HG03103 (cell line): ENCODE data around the gene PLAC1.

Experiments used
- ATAC-seq: cut with Tn5 transposase; IDR thresholded peaks from one replicate; pipeline ENCODE4 v1.9.1; 2021; ENCODE audit warnings: low read depth; ENCODE audit not compliant: unreplicated experiment

Gene PLAC1

DNA sequence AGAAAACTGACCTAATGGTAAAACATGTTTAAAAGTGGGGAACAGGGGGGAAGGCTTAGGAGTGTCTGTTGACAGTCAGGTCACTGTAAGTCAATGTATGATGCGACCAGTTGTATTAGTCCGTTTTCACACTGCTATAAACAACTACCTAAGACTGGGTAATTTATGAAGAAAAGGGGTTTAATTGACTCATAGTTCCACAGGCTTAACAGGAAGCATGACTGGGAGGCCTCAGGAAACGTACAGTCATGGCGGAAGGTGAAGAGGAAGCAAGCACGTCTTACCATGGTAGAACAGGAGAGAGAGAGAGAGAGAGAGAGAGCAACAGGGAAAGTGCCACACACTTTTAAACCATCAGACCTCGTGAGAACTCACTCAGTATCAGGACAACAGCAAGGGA lies 13.0 kb upstream of the PLAC1 start:
- ATAC-seq, result no peak

DNA sequence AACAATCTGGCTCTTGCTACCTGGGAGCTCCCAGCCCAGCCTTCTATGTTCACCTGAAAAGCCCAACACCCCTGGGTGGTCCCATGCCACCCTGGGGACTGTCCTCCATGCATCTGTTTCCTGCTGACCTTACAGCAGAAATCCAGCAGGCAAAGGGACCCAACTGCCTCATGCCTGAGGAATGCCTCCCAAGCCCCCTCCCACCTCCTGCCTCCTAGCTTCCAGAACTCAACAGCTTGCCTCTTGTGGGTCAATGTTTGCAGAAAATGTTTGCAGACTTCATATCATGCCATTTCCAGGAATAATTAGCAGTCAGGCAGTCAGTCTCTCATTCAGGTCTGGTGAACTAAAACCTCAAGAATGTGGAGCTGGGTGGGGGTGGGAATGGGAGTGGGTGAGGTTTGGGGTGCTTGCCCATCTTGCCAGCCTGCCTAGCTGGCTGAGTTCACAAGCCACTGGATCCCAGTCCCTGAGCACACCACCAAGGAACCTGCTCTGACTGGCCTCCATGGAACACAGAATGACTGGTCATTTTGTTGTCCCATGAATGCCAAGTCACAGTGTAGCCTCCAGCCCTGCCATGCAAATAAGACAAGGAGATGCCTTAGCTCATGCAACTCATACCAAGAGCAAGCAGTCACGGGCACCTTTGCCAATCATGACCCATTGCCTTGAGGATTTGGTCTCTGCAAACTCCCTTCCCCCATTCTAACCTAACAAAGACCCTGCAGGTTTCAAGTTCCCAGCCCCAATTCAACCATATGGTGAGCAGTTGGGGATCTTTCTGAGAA lies 12.1 kb upstream of the PLAC1 start:
- no peak for ATAC-seq

DNA sequence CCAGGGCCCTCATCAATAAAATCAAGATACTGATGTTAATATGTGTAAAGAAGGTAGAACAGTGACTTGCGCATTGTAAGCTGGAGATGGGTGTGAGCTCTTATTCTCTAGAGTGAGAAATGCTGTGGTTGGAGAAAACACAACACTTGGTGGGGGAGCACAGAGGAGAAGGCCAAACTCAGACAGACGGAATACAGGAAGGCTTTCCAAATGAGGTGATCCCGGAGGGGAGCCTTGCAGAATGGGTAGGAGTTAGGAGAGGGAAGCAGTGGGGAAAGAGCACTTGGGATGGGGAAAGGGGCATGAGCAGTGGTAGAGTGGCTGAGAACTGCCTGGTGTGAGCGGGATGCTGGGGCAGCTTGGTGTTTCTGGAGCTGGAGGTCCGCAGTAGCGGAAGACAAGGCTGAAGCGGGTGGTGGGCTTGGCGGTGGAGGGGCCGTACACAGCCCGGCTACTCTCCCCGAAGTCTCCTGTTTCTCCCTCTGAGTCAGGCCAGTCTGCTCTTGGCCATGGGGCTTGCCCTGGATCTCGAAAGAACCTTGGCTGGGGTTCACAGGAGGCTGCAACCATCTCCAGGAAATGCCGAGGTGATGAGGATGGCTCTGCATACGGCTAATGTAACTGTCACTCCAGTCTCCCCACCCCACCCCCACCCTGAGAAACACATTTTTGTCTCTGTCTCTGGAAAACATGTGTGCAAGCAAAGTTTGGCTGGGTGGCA lies 11.3 kb upstream of the PLAC1 start:
- no peak for ATAC-seq

DNA sequence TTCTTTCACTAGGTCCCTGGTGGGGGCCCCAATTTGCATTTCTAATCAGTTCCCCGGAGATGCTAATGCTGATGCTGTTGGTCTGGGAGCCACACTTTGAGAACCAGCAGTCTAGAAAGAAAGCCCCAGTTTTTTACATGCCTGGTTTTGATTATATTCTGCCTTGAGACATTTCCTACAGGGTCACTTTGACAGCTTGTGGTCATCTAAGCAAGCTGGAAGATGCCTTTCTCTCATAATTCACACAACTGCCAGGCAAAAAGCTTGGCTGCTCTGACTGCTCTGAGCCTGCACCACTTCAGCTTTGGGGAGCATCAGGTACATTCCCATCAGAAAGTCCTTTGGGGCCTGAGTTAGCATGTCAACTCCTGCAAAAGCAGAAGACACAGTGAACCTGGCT lies 5.9 kb upstream of the PLAC1 start:
- no peak for ATAC-seq

DNA sequence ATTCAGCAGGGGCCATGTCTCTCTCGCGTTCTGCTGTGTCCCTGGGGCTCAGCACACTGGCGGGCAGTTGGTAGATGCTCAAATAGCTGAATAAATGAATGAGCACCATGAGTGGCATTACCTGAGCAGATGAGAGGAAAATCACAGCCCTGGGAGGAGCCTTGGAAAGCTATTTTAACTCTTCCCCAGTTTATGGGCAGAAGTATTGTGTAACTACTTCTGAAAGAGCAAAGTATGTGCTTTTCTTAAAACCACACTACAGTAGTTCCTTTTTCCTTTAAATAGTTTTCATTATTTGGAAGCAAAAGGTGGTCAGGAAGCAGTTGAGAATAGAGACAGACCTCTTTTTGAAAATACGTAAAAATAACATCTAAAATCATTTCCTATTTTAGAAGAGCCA lies 3.0 kb upstream of the PLAC1 start:
- ATAC-seq, result no peak

DNA sequence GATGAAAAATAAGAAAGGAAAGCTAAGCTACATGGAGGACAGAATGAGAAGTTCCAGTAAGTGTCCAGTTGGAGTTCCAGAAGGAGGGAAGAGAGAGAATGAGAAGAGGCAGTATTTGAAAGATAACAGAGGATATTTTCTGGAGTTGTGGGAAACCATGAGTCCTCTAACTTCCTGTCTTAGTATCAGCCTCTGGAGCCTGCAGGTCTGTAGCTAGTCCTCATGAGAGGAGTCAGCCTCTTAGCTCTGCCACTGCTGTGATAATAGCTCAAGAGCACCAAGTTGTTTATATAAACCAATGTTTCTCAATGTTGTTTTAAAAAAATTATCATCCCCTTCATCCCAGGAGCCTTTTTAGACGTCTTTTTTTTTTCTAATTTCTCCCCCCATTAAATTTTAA lies 2.4 kb upstream of the PLAC1 start:
- no peak for ATAC-seq

DNA sequence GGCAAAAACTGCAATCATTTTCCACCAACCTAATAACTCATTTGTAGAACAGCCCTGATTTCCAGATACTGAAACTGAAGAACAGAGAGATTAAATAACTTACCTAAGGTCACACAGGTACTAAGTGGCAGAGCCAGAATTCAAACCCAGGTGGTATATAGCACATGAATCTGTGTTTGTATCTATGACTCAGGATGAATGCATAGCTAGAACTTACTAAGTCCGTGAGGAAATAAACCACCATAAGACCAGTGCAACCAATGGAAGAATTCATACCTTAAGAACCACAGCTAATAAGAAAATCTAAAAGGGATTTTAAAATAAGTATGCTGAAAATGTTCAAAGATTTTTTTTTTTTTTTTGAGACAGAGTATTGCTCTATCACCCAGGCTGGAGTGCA lies 1.5 kb upstream of the PLAC1 start:
- no peak for ATAC-seq

DNA sequence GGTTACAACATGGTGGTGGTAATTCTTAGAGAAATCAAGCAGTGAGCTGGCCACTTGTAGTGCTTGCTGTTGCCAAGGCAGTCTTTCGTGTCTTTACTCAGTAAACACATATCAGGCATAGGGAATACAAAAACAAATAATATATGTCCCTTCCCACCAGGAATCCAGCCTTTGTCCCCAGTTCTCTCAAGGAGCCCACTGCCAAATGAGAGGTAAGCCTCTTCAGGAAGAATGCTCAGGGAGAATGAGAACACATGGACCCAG lies 421 bp upstream of the PLAC1 start:
- ATAC-seq, result no peak

DNA sequence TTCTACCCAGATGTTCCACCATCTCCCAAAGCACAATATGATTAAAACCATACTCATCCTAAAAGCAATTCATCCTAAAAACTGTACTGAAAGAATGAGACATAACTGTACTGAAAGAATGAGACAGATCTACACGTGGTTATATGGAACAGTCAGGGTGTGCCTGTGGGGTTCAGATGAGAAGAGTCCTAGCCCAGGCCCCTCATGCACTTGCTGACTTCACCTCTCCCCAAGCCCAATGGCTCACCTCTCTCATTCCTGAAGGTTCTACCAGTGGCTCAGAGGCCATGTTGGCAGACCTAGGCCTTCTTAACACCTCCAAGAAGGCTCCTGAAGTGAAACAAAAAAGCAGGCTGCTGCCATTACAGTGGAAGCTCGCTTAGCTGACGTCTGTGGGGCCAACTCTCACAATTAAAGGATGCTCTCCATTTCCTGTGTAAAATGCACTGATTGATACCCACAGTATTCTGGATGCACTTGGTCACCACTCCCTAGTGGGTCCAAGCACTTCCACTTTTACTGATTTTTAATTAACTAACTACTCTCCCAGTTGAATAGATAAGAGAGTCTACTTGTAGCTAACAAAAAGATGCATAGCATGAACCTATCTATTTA lies 3.8 kb downstream of the PLAC1 start:
- no peak for ATAC-seq

DNA sequence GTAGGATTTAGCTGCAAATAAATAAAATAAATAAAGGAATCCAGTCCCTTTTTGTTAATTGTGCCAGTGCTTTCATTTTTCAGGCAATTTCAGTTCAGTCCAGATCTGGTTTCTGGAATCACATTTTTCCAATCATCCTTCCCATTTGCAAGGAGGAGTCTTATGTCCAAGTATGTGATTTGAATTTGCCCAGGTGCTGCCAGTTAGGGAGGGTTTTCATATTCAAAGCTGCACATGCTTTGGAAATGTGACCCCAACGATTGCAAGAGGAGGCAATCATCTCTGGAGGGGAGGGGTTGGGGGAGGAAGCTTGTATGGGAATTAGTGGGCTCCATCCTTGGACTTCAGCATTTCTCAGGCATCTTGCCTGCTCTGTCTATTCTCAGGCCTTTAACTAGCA lies 4.4 kb downstream of the PLAC1 start:
- no peak for ATAC-seq

DNA sequence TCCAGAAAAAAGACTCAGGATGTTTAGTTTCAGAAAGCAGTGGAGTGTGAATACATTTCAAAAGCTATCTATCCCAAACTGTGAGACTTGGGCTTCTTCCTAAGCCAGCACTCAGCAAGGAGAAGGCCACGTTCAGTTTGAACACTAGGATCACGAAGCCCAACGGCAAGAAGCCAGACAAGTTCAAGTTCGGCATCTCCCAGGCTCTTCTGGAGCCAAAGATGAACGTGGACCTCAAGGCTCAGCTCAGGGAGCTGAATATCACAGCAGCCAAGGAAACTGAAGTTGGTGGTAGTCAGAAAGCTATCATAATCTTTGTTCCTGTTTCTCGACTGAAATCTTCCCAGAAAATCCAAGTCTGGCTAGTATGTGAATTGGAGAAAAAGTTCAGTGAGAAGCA lies 7.6 kb downstream of the PLAC1 start:
- no peak for ATAC-seq

DNA sequence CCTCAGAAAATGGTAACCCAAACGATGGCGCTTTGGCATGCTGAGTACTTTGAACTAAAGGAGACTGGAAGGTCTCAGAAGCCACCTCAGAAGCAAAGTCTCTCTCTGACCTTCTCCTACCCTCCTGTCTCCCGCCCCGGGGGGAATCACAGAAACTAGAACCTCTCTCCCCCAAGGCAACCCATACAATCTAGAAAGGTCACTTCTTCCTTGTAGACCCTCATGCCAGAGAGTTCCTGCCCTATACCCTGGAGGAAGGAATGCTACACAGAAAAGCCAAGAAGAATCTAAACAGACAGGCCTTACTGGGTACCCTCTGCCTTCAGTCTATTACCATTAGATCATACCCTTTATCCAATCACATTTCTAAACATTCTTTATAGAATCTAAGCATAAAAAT lies 8.5 kb downstream of the PLAC1 start:
- ATAC-seq, result no peak

DNA sequence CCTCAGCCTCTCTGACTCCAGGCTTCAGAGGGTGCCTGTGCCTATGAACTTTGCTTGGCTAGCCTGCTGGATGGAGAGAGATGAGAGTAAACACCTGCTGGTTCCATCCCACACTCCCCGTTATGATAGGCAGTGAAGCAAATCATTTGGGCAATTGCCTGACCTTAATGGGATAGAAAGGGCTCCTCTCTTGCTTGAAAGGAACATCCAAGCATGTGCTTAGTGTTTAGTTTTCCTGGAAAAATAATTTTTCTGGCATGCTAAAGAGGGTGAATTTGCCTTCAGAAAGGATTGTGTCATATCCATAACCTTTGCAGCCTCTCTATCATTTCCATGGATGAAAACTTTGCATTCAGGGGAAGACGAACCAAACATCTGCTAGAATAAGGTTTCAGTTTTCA lies 10.8 kb downstream of the PLAC1 start:
- ATAC-seq, result no peak

DNA sequence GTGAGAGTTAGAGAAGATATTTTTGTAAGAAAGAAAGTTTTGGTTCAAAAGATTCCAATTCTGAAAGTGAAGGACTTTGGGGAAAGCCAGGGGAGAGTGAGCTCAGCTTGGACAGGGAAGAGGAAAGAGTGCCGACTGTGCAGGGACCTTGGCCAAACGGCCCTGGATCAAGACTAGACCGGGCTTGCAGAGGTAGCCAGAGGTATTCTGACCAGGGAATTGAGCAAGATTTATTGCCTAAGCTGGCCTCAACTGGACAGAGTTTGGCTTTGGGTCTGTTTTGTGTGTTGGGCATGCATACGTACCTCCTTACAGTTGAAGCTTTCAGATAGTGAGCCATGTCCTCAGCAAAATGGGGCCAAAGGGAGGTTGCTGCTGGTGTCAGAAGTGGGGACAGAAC lies 11.6 kb downstream of the PLAC1 start:
- ATAC-seq, result no peak

DNA sequence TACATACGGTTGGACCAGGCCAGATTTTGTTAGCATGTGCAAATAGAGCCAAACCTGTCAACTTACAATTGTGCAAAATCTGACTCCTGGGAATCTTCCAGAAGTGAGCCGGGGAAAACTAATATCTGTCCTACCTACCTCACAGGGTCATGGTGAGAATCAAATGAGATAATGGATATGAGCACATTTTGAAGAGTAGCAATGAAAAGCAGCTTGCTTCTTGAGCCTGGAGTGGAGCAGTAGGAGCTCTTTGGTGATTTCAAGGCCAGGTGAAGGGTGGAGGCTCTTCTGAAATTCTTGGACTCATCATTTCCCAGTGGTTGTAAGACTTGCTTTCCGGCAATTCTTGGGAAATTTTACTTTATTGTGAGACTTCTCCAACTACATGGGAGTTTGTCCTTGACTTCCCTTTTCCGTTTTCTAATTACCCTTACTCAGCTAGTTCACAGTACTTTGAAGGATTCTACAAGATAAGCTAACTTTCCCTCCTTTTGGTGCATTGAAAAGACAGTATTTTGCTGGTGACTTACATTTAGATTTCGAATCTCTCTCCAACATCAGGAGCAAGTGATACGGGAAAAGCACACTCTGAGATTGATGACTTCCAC lies 12.2 kb downstream of the PLAC1 start:
- no peak for ATAC-seq

DNA sequence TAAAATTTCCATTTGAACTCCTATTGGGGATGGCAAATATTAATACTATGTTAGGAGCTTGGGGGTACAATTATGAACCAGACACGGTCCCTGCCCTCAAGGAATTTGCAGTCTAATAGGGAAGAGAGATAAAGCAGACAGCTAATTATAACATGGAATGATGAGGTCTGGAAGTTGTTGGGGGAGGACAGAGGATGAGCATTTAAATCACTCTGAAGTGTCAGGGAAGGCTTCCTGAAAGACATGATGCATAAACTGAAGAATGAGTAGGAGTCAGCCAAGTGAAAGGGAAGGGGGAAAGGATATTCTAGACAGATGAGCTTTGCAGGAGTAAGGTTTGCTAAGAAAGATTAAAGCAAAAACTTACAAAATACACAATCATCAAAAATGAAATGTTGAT lies 15.9 kb downstream of the PLAC1 start:
- ATAC-seq, result no peak

DNA sequence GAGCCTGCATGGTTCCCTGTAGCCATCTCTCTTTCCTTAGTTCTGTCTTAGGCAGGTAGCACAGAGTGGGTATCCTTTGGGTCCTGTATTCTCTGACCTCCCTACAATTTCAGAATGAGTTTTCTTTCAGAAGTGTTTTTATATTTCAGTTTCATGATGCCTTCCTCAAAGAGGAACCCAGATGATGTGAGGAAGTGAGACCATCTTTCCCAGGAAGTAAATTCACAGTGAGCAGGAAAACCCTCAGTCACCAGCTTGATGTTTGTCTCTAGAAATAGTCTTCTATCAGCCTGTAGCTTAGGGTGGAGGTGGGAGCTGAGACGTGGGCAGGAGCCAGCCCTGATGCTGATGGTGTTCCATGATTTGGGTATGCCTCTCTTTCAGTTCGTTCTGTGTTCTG lies 16.9 kb downstream of the PLAC1 start:
- ATAC-seq, result no peak

DNA sequence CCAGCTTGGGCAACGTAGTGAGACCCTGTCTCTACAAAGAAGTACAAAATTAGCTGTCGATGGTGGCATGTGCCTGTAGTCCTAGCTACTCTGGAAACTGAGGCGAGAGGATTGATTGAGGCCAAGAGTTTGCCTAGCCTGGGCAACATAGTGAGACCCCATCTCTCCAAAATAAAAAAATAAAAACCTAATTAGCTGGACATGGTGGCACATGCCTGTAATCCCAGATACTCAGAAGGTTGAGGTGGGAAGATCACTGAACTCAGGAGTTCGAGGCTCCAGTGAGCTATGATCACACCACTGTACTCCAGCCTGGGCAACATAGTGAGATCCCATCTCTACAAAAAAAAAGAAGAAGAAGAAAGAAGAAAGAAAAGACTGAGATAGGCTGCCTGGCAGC lies 17.4 kb downstream of the PLAC1 start:
- ATAC-seq, result no peak

DNA sequence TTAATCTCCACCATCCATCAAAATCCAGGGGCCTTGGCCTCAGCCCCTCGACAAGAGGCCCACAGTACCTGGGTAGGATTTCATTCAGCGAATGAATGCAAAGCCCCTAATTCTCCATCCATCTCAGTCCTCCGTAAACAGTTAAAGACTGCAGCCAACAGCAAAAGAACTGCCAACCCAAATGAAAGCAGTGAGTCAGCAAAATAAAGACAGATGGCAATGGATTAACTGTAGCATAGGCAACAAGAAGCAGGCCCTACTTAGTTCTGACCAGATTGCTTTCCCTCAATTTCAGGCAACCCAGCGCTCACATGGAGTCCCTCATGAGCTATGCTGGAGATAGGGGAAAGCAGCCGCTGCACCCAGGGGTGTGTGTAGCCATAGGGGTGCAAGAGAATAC lies 21.4 kb downstream of the PLAC1 start:
- no peak for ATAC-seq

DNA sequence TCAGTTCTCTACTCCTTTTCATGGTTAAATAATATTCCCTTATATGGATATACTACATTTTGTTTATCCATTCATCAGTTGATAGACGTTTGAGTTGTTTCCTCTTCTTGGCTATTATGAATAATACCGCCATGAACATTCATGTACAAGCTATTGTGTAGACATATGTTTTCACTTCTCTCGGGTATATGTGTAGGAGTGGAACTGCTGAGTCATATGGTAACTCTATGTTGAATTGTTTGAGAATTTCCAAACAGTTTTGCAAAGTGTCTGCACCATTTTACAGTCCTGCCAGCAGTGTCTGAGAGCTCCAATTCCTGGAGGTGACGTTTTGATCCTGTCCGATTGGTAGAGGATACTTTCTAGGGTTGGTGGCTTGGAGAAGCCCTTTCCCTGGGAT lies 23.6 kb downstream of the PLAC1 start:
- ATAC-seq, result peak; percentile 81

DNA sequence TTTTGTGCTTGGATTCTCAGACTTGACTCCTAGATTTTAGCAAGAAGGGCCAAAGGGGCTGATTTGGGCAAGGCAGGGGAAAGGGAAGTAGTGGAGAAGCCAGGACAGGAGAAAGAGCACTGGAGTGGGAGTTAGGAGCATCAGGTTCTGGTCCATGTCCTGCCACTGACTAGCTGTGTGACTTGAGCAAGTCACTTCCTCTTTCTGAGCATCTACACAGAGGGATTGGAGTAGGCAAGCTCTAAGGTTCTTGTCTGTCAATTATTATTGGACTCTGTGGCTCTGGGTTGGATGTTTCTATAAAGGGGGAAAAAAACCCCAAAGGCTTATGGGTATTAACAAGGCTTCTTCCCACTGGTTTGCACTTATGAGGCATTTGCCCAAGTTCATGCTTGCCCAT lies 24.4 kb downstream of the PLAC1 start:
- ATAC-seq, result no peak

DNA sequence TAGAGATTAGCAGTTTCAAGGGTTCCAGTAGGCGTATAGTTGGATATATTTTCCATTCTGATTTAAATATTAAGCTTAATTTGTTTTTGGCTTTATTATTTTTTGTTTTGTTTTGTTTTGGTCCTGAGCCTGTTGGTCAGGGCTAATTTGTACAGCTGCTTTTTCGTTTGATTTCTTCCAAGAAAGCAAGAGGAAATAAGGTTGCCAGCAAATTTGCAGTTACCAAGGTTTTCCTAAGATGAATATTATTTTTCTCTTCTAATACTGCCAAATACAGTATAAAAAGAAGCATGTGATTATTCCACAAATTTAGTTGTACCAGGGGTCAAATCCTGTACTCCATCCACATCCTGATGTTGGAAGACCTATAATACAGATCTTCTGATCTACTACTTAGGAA lies 24.9 kb downstream of the PLAC1 start:
- no peak for ATAC-seq
